Activated T-helper 17 cell treated with anti-CD3 and anti-CD28 coated beads, Interleukin-2, amount 50 U/mL, for 72 hours (primary cell): ENCODE data around the gene ZMYND12. TPM values are rescaled to one million over a fixed set of nuclear protein-coding genes. Genes with fewer than 3 reads are reported as not detected.
A peak's percentile ranks its signal among the peaks of the same experiment; 100 is the strongest.

Experiments
- ATAC-seq: fragments of 150-1000 bp; cut with Tn5 transposase; replicated peaks from 2 replicates; pipeline ENCODE4 v1.10.0; 2021; ENCODE audit warnings: mild to moderate bottlenecking, moderate library complexity
- H3K27ac Mint-ChIP-seq: one replicate; pipeline ENCODE4 v1.8.0; 2022; ENCODE audit warnings: mixed read lengths
- H3K27me3 Mint-ChIP-seq: one replicate; pipeline ENCODE4 v1.8.0; 2022; ENCODE audit warnings: mixed read lengths
- H3K36me3 Mint-ChIP-seq: one replicate; pipeline ENCODE4 v1.8.0; 2022; ENCODE audit warnings: low read depth, mild to moderate bottlenecking, mixed read lengths
- H3K4me1 Mint-ChIP-seq: one replicate; pipeline ENCODE4 v1.8.0; 2022; ENCODE audit warnings: mixed read lengths
- H3K4me3 Mint-ChIP-seq: one replicate; pipeline ENCODE4 v1.8.0; 2022; ENCODE audit warnings: mild to moderate bottlenecking, mixed read lengths
- H3K9me3 Mint-ChIP-seq: one replicate; pipeline ENCODE4 v1.8.0; 2022; ENCODE audit warnings: mixed read lengths
- total RNA-seq, 2 donors: library from RNA; stranded (reverse); gene quantifications; one replicate each; pipeline ENCODE4 v1.2.3, GENCODE V29; 2022

The ZMYND12 gene
- total RNA-seq, 2 donors from 2014 or later: 0.50 to 0.90 TPM

GRCh38 chr1:42462828-42463763 lies 7.3 kb upstream of the ZMYND12 start, which contains the start of gene CCDC30:
CCDC30 (plus strand) TSS chr1:42463286; CDS start chr1:42480552, 17,266 bp downstream.
- peak within 1 kb of the TSS; percentile 90 for H3K27ac Mint-ChIP-seq
- H3K4me3 Mint-ChIP-seq: peak within 1 kb of the TSS; percentile 82
- peaks cover 9% of the 10 kb centered on the region for H3K4me1 Mint-ChIP-seq
- H3K27me3 Mint-ChIP-seq: no peaks in the 10 kb centered on the region
- no peaks in the 10 kb centered on the region for H3K9me3 Mint-ChIP-seq
- peaks cover 39% of the 10 kb centered on the region for H3K36me3 Mint-ChIP-seq
- ATAC-seq: peak; percentile 100

- H3K27me3 Mint-ChIP-seq: no peaks in the 10 kb centered on the region
- no peak for ATAC-seq
- H3K4me3 Mint-ChIP-seq: no peak overlapping the region
- peaks cover 20% of the 10 kb centered on the region for H3K4me1 Mint-ChIP-seq
- peaks cover 56% of the 10 kb centered on the region for H3K36me3 Mint-ChIP-seq
- no peaks in the 10 kb centered on the region for H3K9me3 Mint-ChIP-seq
- H3K27ac Mint-ChIP-seq: no peak overlapping the region
These were observed 5.4 kb upstream of the ZMYND12 start for GRCh38 chr1:42461196-42461595.

GRCh38 chr1:42456754-42457089 lies 900 bp upstream of the ZMYND12 start:
- peak overlapping the region; percentile 95 for H3K27ac Mint-ChIP-seq
- H3K4me1 Mint-ChIP-seq: peaks cover 14% of the 10 kb centered on the region
- H3K9me3 Mint-ChIP-seq: no peaks in the 10 kb centered on the region
- H3K4me3 Mint-ChIP-seq: peak overlapping the region; percentile 88
- H3K27me3 Mint-ChIP-seq: no peaks in the 10 kb centered on the region
- ATAC-seq: peak; percentile 71
- H3K36me3 Mint-ChIP-seq: peaks cover 57% of the 10 kb centered on the region

GRCh38 chr1:42454403-42454802 lies 1.4 kb downstream of the ZMYND12 start:
- H3K4me1 Mint-ChIP-seq: peaks cover 14% of the 10 kb centered on the region
- no peak for ATAC-seq
- H3K36me3 Mint-ChIP-seq: peaks cover 36% of the 10 kb centered on the region
- H3K4me3 Mint-ChIP-seq: no peak overlapping the region
- no peaks in the 10 kb centered on the region for H3K27me3 Mint-ChIP-seq
- no peaks in the 10 kb centered on the region for H3K9me3 Mint-ChIP-seq
- H3K27ac Mint-ChIP-seq: no peak overlapping the region

- no peak for ATAC-seq
- Mint-ChIP-seq H3K27me3 (no peaks in the 10 kb centered on the region), H3K4me3 (no peak overlapping the region), H3K36me3 (peaks cover 26% of the 10 kb centered on the region), H3K9me3 (no peaks in the 10 kb centered on the region), H3K27ac (no peak overlapping the region), H3K4me1 (peaks cover 14% of the 10 kb centered on the region)
These were observed 2.4 kb downstream of the ZMYND12 start for GRCh38 chr1:42453386-42453785.

- Mint-ChIP-seq H3K27me3 (no peaks in the 10 kb centered on the region), H3K4me3 (no peak overlapping the region), H3K9me3 (no peaks in the 10 kb centered on the region), H3K27ac (no peak overlapping the region), H3K4me1 (no peaks in the 10 kb centered on the region), H3K36me3 (no peaks in the 10 kb centered on the region)
- ATAC-seq: peak; percentile 82
These were observed 5.8 kb downstream of the ZMYND12 start for GRCh38 chr1:42450061-42450460.

- ATAC-seq: no peak
- Mint-ChIP-seq H3K36me3 (no peaks in the 10 kb centered on the region), H3K27ac (no peak overlapping the region), H3K27me3 (no peaks in the 10 kb centered on the region), H3K9me3 (no peaks in the 10 kb centered on the region), H3K4me3 (no peak overlapping the region), H3K4me1 (no peaks in the 10 kb centered on the region)
These were observed 6.6 kb downstream of the ZMYND12 start for GRCh38 chr1:42449256-42449655.

- H3K4me1 Mint-ChIP-seq: no peaks in the 10 kb centered on the region
- H3K4me3 Mint-ChIP-seq: no peak overlapping the region
- no peak for ATAC-seq
- no peak overlapping the region for H3K27ac Mint-ChIP-seq
- H3K27me3 Mint-ChIP-seq: peaks cover 3% of the 10 kb centered on the region
- no peaks in the 10 kb centered on the region for H3K9me3 Mint-ChIP-seq
- H3K36me3 Mint-ChIP-seq: no peaks in the 10 kb centered on the region
These were observed 13.2 kb downstream of the ZMYND12 start for GRCh38 chr1:42442662-42443061.

GRCh38 chr1:42439940-42440339 lies 15.9 kb downstream of the ZMYND12 start:
- Mint-ChIP-seq H3K4me3 (no peak overlapping the region), H3K4me1 (no peaks in the 10 kb centered on the region), H3K36me3 (no peaks in the 10 kb centered on the region), H3K27ac (no peak overlapping the region), H3K9me3 (no peaks in the 10 kb centered on the region), H3K27me3 (peaks cover 7% of the 10 kb centered on the region)
- ATAC-seq: no peak

- no peaks in the 10 kb centered on the region for H3K36me3 Mint-ChIP-seq
- no peaks in the 10 kb centered on the region for H3K9me3 Mint-ChIP-seq
- no peak for ATAC-seq
- no peaks in the 10 kb centered on the region for H3K4me1 Mint-ChIP-seq
- peaks cover 7% of the 10 kb centered on the region for H3K27me3 Mint-ChIP-seq
- H3K27ac Mint-ChIP-seq: no peak overlapping the region
- no peak overlapping the region for H3K4me3 Mint-ChIP-seq
These were observed 21.5 kb downstream of the ZMYND12 start for GRCh38 chr1:42434340-42434739.

- H3K4me1 Mint-ChIP-seq: no peaks in the 10 kb centered on the region
- H3K9me3 Mint-ChIP-seq: no peaks in the 10 kb centered on the region
- H3K4me3 Mint-ChIP-seq: no peak overlapping the region
- H3K27me3 Mint-ChIP-seq: peaks cover 5% of the 10 kb centered on the region
- no peak for ATAC-seq
- H3K27ac Mint-ChIP-seq: no peak overlapping the region
- no peaks in the 10 kb centered on the region for H3K36me3 Mint-ChIP-seq
These were observed 22.5 kb downstream of the ZMYND12 start for GRCh38 chr1:42433369-42433768.

- H3K4me1 Mint-ChIP-seq: no peaks in the 10 kb centered on the region
- H3K27ac Mint-ChIP-seq: no peak overlapping the region
- H3K4me3 Mint-ChIP-seq: no peak overlapping the region
- no peaks in the 10 kb centered on the region for H3K36me3 Mint-ChIP-seq
- ATAC-seq: no peak
- peaks cover 4% of the 10 kb centered on the region for H3K27me3 Mint-ChIP-seq
- no peaks in the 10 kb centered on the region for H3K9me3 Mint-ChIP-seq
These were observed 23.1 kb downstream of the ZMYND12 start for GRCh38 chr1:42432714-42433113.

GRCh38 chr1:42431514-42431913 lies 24.3 kb downstream of the ZMYND12 start:
- no peak for ATAC-seq
- no peaks in the 10 kb centered on the region for H3K9me3 Mint-ChIP-seq
- no peak overlapping the region for H3K27ac Mint-ChIP-seq
- H3K4me3 Mint-ChIP-seq: no peak overlapping the region
- H3K27me3 Mint-ChIP-seq: no peaks in the 10 kb centered on the region
- no peaks in the 10 kb centered on the region for H3K36me3 Mint-ChIP-seq
- H3K4me1 Mint-ChIP-seq: no peaks in the 10 kb centered on the region

- H3K4me3 Mint-ChIP-seq: no peak overlapping the region
- H3K27me3 Mint-ChIP-seq: no peaks in the 10 kb centered on the region
- no peaks in the 10 kb centered on the region for H3K4me1 Mint-ChIP-seq
- no peaks in the 10 kb centered on the region for H3K36me3 Mint-ChIP-seq
- no peak for ATAC-seq
- H3K27ac Mint-ChIP-seq: no peak overlapping the region
- H3K9me3 Mint-ChIP-seq: no peaks in the 10 kb centered on the region
These were observed 25.3 kb downstream of the ZMYND12 start for GRCh38 chr1:42430286-42431135.

- H3K4me3 Mint-ChIP-seq: no peak overlapping the region
- H3K27me3 Mint-ChIP-seq: peaks cover 3% of the 10 kb centered on the region
- no peak overlapping the region for H3K27ac Mint-ChIP-seq
- H3K36me3 Mint-ChIP-seq: no peaks in the 10 kb centered on the region
- H3K4me1 Mint-ChIP-seq: no peaks in the 10 kb centered on the region
- ATAC-seq: no peak
- no peaks in the 10 kb centered on the region for H3K9me3 Mint-ChIP-seq
These were observed 26.2 kb downstream of the ZMYND12 start for GRCh38 chr1:42429603-42430002.
